ENCODE data around the gene DYNC2H1.

The DYNC2H1 gene

DNA sequence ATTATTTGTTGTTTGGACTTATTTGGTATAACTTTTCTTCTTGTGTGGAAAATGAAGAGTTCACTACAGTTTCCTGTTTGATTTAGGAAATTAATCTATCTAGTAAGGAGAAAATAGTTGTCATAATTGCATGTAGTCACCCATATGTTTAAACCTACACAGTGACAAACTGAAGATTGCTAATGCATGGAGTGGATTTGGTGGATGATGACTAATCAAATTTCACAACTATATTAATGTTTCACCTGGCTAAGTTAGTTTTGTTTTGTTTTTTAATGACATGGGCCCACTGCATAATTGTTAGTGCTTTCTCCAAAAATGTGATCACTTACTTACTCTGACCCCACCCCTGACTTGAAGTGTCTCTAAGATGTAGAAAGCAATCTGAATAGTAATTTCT is 170.6 kb downstream of the DYNC2H1 start:
- in situ Hi-C loops (cut with HindIII; ENCODE audit: low sequenced_read_pairs): no loop called here

DNA sequence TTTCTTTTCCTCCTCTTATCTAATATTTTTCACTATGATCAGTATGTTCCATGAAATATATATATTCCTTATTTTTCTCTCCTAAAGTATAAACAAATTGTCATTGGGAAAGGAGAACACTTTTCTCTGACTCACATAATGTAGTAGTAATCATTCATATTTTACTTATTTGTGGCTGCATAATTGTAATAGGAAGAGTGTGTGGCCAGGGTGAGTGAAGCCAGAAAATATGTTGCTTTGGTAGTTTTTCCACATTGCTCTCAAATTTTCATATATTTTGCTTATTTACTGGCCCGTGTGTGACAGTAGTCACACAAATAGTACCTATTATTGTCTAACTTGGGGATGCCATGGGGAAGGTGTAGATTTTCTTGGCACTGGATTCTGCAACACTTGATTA is 172.1 kb downstream of the DYNC2H1 start:
- in situ Hi-C loops (cut with HindIII; ENCODE audit: low sequenced_read_pairs): no loop called here

DNA sequence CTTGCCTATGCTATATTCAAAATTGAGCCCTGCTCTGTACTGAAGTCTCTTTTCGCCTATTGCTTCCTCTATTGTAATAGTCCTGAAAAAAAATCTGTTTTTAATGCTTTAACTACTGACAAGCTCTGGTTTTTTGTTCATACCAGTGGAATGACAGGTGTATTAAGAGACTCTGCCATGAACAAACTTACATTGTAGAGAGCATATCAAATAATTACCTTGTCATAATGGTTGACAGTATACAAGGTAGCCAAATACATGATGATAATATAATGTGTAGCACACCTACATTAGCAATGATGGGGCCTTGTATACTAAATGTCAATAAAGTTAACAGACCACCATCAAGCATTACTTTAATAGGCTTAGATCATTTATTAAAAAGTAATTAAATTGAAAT is 175.0 kb downstream of the DYNC2H1 start:
- in situ Hi-C loops (cut with HindIII; ENCODE audit: low sequenced_read_pairs): no loop called here

DNA sequence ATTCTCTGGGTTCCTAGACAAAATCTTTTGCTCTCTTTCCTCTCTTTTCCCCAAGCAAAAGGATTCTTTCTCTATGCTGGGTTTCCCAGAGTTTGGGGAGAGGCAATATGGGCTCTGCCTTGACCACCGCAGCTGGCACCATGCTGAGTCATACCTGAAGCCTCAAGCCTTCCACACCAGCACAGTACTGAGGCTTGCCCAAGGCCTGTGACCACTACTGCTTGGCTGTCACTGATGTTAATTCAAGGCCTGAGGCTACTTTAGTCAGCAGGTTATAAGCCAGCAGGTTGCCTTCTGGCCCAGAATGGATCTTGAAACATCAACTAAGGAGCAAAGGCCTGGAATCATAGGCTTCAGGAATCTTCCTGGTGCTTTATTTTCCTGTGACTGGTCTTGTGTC is 185.3 kb downstream of the DYNC2H1 start:
- in situ Hi-C loops (cut with HindIII; ENCODE audit: low sequenced_read_pairs): no loop called here

DNA sequence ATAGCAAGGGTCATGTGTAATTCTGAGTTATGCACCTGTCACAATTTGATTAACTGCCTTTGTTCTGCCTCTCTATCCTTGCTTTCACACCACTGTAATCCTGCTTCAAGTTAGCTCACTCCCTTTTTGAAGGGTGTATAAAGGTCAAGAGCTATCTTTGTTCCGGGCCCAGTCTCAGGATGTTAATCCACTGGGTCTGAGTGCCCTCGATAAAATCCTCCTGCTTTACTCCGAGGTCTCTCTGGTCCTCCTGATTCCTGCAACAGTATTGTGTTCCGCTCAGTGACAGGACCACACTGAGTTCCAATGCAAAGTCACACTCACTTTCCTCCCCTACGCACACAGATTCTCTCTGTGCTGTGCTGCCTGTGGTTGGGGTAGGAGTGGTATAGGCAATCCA is 186.5 kb downstream of the DYNC2H1 start:
- in situ Hi-C loops (cut with HindIII; ENCODE audit: low sequenced_read_pairs): no loop called here

DNA sequence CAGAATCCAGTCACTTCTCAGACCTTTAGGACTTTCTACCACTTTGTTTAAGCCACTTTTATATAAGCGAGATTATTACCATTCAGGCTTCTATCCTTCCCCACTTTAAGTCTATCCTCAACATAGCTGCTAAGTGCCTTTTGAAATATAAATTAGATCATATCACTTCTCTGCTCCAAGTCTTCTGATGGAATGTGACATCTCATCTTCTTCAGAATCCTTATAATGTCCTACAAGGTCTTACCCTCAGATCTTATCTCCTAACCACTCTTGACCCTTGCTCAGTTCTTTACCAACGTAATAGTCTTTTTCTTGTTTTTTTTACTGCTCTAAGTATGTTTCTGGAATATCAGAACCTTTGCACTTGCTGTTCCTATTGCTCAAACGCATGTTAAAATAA is 188.7 kb downstream of the DYNC2H1 start:
- in situ Hi-C loops (cut with HindIII; ENCODE audit: low sequenced_read_pairs): no loop called here

DNA sequence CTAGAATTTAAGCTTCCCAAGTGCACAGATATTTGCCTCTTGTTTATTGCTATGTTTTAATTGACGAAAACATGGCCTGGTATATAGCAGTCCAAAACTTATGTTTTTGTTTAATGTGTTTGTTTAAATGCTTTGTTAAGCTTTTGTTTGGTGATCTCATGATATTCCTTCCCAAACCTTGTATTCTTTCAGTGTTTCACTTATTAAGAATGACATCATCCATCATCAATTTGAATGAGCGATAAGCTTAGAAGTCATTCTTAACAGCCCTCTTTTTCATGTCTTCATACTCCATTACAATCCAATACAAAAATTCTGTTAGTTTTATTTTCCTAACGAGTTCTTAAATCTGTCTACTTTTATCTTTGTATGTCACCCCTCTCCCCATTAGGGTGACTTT is 206.0 kb downstream of the DYNC2H1 start:
- in situ Hi-C loops (cut with HindIII; ENCODE audit: low sequenced_read_pairs): no loop called here

DNA sequence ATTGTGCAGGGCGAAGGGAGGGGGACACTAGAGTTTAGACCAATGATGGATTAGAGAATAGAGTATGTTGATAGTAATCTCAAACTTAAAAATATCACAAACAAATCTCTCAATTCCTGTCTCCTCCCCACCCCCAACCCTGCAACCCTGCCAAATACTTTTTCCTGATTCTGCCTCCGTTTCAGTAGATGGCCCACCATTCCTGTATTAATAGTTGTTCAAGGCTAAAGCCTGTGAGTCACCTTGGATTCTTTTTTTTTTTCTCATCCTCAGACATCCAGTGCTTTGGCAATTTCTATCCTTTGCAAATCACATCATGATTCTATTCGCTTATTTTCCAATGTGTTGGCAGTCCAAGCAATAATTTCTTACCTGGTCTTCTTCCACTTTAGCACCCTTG is 207.9 kb downstream of the DYNC2H1 start:
- in situ Hi-C loops (cut with HindIII; ENCODE audit: low sequenced_read_pairs): no loop called here

DNA sequence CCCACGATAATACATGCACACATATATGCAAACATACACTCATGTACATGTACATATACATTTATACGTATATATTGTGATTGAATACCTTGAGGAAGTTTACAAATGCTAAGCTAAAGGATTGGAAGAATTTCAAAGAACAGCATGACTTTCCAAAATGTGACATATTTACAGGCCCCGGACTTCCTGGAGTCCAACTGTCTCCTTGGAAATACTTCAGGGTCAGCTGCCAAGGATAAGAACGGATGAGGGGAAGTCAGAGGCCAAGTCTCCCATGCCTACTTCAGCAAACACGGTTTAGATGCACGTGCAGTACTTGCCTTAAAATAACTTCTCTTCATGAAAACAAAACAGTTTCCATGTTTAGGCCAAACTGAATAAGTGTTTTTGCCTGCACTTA is 213.6 kb downstream of the DYNC2H1 start:
- in situ Hi-C loops (cut with HindIII; ENCODE audit: low sequenced_read_pairs): no loop called here

DNA sequence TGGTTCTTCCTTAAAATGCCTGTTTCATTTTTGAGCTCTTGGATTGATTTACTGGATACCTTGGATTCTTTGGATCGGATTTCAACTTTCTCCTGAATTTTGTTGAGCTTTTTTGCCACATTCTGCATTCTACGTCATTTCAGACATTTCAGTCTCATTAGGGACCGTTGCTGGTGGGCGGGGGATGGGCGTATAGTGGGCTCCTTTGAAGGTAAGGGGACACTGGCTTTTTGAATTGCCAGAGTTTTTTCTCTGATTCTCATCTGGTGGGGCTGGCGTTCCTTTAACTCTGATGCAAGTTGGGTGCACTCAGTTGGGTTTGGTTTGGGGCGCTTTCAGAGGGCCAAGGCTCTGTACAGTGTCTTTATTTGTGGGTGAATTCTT is 216.5 kb downstream of the DYNC2H1 start:
- in situ Hi-C loops (cut with HindIII; ENCODE audit: low sequenced_read_pairs): no loop called here

DNA sequence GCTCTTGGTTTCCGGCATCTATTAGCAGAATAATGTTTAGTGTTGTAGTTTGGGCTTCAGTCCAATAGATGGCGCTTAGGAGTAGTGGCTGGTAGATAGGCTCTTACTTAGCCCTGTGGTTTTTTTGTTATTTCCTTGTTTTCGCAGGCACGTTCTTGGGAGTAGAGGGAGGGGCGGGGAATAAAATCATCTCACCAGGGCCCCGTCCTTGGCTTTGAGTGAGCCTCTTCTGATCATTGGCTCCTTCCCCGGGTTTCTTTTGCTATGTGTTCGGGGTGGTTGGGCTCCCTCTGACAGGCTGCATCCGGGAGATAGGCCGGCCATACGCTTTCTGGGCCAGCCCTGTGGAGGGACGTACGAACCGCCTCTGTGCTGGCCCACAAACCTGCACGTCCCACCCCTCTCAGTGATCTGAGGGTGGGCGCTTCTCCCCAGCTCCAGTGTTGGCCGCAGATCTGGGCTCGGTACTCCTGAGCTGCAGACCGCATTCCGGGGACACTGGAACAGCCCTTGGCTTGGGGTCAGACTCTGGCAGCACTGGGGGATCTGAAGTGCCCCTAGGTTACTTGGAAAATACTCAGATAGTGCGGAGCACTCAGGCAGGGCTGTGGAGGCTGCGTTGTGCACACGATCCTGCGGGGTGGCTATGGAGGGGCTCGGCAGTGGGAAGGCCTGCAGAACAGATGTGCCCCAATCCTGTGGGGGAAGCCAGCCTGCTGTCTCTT is 217.0 kb downstream of the DYNC2H1 start:
- in situ Hi-C loops (cut with HindIII; ENCODE audit: low sequenced_read_pairs): no loop called here

DNA sequence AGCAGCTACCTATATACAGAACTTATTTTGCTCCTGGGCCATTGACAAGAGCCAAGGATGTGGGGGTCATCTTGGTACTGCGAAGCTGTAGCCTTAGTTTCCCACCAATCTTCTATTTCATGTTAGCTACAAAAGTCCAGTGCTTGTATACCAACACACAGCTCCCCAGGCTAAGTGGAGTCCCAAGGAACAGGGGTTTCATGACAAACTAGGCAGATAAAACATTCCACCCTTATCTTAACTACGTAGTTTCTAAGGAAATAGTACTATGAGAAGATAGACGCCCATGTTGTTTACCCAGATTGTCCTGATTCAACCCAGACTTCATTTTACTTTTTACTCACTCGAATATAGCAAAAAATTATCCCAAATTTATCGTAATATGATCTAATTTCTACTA is 218.5 kb downstream of the DYNC2H1 start:
- in situ Hi-C loops (cut with HindIII; ENCODE audit: low sequenced_read_pairs): no loop called here

DNA sequence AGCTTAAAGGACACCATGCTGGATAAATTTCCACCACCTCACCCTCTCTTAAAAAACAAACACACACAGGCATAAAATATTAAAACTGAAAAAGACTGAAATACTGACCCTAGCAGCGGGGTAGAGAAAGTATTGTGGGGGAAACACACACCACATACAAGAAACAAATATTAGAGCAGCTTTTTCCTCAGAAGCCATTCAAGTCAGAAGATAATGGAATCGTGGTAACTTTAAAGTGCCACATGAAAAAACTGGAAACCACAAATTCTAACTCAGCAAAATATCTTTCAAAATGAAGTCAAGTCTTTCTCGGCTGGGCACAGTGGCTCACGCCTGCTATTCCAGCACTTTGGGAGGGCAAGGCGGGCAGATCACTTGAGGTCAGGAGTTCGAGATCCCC is 223.2 kb downstream of the DYNC2H1 start:
- in situ Hi-C loops (cut with HindIII; ENCODE audit: low sequenced_read_pairs): no loop called here

DNA sequence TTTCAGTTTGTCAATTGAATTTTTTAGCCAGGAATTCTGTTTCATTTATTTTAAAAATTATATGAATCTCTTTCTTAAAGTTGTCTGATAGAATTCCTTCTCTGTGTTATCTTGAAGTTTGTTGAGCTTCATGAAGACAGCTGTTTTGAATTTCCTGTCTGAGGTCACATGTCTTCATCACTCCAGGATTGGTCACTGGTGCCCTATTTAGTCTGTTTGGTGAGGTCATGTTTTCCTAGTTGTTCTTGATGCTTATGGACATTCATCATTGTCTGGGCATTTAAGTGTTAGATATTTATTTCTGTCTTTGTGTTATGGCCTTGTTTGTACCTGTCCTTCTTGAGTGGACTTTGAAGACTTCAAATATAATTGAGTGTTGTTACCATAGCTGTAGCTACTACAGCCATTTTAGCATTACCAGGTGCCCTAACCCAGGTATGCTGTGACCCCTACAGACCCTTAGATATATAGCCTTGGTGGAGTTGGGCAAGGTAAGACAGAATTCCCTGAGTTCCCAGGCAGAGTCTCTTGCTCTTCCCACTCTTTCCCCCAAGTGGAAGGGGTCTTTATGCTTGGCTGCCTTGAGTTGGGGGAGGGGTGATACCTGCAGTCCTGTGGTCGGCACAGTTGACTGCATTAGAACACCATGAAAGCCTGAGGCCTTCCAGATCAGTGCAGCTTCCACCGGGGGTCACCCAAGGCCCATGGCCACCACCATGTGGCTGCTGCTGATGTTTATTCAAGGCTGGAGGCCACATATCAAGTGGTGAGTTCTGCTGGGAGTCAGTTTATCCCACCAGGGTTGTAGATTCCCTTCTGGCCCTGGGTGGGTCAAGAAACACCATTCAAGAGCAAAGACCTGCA is 229.6 kb downstream of the DYNC2H1 start:
- in situ Hi-C loops (cut with HindIII; ENCODE audit: low sequenced_read_pairs): no loop called here

DNA sequence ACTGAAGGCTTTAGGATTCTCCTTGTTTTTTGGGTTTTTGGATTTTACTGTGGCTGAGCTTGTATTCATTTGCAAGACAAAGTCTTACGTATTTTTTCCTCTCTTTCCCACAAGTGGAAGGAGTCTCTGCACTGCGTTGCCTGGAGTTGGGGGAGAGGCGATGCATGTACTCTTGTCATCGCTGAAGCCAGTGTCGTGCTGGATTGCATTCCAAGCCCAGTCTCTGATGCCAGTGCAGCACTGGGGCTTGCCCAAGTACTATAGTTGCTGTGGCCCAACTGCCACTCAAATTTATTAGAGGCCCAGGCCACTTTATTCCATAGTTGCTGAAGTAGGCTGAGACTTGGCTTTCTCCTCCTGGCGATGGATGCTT is 230.2 kb downstream of the DYNC2H1 start:
- in situ Hi-C loops (cut with HindIII; ENCODE audit: low sequenced_read_pairs): no loop called here

DNA sequence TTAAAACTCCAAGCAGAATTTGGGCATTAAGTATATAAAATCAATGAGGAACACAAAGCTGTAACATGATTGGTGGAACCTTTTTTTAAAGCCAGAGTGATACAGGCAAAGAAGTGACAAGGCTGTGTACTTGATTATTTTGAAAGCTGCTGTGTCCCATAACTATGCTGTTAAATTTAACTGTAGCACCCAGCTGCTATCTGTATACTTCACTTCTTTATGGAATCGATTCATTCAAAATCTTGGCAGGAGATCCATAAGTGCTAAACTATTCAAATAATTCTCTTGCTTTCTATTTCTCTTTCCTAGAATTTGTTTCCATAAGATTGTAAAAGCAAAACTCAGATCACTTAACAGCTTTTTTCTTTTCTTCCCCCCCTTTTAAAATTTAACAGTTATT is 231.7 kb downstream of the DYNC2H1 start:
- in situ Hi-C loops (cut with HindIII; ENCODE audit: low sequenced_read_pairs): no loop called here

DNA sequence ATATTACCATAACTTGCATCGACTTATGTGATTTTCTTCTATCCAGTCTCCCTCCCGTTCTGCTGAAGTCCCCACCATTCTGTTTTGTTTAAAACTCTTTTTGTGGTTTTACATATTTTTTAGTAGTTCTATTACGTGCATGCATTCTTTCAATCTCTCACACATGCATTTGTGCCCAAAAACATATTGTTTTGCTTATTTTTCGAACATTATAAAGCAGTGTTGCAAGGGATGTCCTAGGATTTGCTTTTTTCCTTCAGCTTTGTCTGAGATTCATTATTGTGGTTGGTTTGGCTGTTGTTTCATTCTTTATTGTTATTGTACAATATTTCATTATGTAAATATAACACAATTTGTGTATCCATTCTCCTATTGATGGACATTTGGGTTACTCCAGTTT is 235.7 kb downstream of the DYNC2H1 start:
- in situ Hi-C loops (cut with HindIII; ENCODE audit: low sequenced_read_pairs): no loop called here

DNA sequence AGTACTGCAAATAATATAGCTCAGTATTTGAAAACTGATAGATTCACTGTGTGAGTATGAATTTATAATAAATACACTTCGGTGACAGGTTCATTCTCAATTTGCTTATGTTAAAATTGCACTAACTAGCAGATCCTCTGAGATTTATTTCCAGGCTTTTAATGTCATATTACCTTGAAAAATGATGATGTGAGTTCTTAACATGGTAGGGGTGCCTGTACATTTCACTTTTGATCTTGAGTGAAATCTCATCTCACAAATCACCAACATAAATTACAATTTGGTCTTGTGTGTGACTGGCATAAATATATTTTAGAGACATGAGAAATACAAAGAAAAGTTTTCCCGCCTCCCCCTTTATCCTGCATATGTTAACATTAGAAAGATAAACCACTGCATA is 240.4 kb downstream of the DYNC2H1 start:
- in situ Hi-C loops (cut with HindIII; ENCODE audit: low sequenced_read_pairs): no loop called here

DNA sequence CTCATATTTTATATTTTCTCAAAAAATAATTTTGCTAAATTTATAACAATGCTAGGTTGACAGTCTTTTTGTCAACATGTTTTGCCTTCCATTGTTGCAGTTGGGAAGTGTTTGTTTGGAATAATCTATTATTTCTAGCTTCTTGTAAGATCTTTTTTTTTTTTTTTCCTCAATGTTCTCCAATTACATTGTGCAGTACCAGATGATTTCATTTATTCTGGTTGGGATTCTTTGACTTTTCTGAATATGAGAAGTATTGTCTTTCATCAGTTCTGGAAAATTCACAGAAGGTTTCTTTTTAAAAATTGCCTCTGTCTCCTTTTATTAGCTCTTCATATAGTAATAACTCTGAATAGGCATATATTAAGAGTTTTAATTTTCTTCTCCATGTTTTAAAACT is 245.4 kb downstream of the DYNC2H1 start:
- in situ Hi-C loops (cut with HindIII; ENCODE audit: low sequenced_read_pairs): no loop called here

DNA sequence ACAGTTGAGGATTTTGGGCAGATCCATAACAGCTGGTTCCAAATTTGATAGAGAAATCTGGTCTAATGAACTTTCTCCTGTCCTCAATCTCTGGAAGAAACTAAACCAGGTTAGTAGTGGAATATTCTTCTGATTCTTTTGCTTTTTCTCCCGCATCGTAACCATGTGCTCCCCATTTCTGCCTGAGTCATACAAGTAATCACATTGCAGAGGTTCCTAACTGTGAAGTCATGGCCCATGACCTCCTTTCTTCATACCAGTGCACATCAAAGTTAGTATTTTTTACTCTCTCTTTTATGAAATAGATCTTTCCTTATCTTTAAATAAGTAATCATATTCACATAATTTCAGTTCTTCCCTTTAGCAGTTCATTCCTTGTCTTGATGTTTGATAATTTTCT is 249.0 kb downstream of the DYNC2H1 start:
- in situ Hi-C loops (cut with HindIII; ENCODE audit: low sequenced_read_pairs): no loop called here

DNA sequence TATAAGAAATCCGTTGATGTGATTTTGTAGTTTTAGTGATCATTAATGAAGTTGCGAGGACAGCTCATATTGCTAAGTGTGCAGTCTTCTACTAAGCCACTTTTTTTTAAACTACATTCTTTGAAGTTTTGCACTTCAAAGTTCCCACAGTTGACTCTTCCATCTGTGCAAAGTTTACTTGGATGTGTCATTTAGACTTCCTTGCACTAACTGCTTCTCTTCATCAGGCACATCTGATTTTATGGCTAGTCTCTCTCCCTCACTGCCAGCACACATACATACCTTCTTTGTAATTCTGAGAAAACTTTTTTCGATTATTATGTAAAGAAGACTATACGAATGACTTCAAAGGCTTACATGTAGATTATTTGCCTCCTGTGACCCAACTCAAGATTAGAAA is 250.0 kb downstream of the DYNC2H1 start:
- in situ Hi-C loops (cut with HindIII; ENCODE audit: low sequenced_read_pairs): no loop called here

DNA sequence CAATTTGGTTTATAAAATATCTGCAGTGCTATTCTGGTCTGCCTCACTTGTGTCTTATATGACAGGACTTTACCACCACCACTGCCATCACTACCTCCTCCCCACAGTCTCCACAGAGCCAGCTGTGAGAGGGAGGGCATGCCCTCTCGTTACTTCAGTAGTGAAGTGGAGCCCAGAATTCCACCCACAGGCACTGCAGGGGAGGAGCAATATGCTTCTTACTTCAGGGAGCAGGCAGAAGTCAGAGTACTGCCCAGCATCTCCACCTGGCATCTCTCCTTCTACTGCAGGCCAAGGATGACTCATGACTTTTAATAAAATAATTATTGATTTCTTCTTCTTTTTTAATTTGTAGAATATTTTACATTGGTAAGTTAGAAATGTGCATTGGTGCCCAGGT is 255.5 kb downstream of the DYNC2H1 start:
- in situ Hi-C loops (cut with HindIII; ENCODE audit: low sequenced_read_pairs): no loop called here

DNA sequence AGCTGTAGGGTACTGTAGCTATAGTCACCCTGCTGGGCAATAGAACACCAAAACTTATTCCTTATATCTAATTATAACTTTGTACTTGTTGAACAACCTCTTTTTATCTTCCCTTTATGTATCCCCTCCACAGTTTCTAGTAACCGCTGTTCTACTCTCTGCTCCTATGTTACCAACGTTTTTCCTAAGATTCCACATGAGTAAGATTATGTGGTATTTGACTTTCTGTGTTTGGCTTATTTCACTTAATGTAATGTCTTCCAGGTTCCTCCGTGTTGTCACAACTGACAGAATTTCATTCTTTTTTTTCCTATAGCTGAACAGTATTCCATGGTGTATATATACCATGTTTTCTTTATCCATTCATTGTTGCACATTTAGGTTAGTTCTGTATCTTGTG is 258.4 kb downstream of the DYNC2H1 start:
- in situ Hi-C loops (cut with HindIII; ENCODE audit: low sequenced_read_pairs): no loop called here
